IMR-90 (cell line): ENCODE measurements around the gene NUFIP2. TPM values are rescaled to one million over a fixed set of nuclear protein-coding genes. Genes with fewer than 3 reads are reported as not detected.

ENCODE experiments used
- polyA plus RNA-seq, 3 experiments: library from polyadenylated mRNA; depleted of rRNA; stranded (reverse); fragments of >200 nt; gene quantifications; 2 replicates each; pipeline ENCODE4 v1.2.3, GENCODE V29; 2012; ENCODE audit warnings: low replicate concordance in 1 of 3
- total RNA-seq: library from RNA; depleted of rRNA; stranded (reverse); fragments of >200 nt; gene quantifications from 2 replicates; pipeline ENCODE4 v1.2.3, GENCODE V29; 2012; rRNA removed

Gene NUFIP2
- total and polyA plus RNA-seq, 2 of the 4 experiments (the other 2 are of a cell fraction) = 8.9 to 25.6 TPM

Other genes with a start within 250 kb of the NUFIP2 start
- 39.1 and 40.0 TPM in 2 replicates for gene MYO18A, start 113.8 kb downstream of the NUFIP2 start, total RNA-seq
- 22.4 and 22.9 TPM in 2 replicates for gene MYO18A, start 113.8 kb downstream of the NUFIP2 start, polyA plus RNA-seq (2012; rRNA removed)
- gene CRYBA1, start 47.3 kb downstream of the NUFIP2 start, total RNA-seq = not detected in 2 replicates
- not detected in 2 replicates for gene CRYBA1, start 47.3 kb downstream of the NUFIP2 start, polyA plus RNA-seq (2012; rRNA removed)
- 69.7 and 91.8 TPM in 2 replicates for gene TAOK1, start 96.2 kb upstream of the NUFIP2 start, total RNA-seq
- 8.1 and 9.8 TPM in 2 replicates for gene TAOK1, start 96.2 kb upstream of the NUFIP2 start, polyA plus RNA-seq (2012; rRNA removed)